Loucy (cell line): Measurements from ENCODE around the gene MBP.
A peak's percentile ranks its signal among the peaks of the same experiment; 100 is the strongest.
"Not testable (repeated sequence)": the region's sequence is repeated elsewhere in the genome, so short reads cannot be mapped to it uniquely, and the experiment has no call there.

Experiments
- H2AFZ ChIP-seq: fragments of 200-600 bp; sonication (generic); 2 replicates; pipeline ENCODE4 v1.6.0; 2016; ENCODE audit warnings: antibody characterized with exemption, mild to moderate bottlenecking, low read length, moderate library complexity
- H3F3A ChIP-seq: fragments of 200-600 bp; 2 replicates; pipeline ENCODE4 v1.6.0; 2016; ENCODE audit warnings: antibody characterized with exemption, low read depth, mild to moderate bottlenecking
- H3K27me3 ChIP-seq: fragments of 200-600 bp; sonication (generic); 2 replicates; pipeline ENCODE4 v1.6.1; 2014; ENCODE audit warnings: low read length, mild to moderate bottlenecking; ENCODE audit not compliant: insufficient read depth, poor library complexity, severe bottlenecking
- H3K36me3 ChIP-seq: fragments of 200-600 bp; sonication (generic); 2 replicates; pipeline ENCODE4 v1.6.1; 2016; ENCODE audit warnings: low read length; ENCODE audit not compliant: insufficient read depth
- H3K4me1 ChIP-seq: fragments of 200-600 bp; sonication (generic); 2 replicates; pipeline ENCODE4 v1.5.1; 2014; ENCODE audit warnings: low read length, mild to moderate bottlenecking; ENCODE audit not compliant: insufficient read depth, poor library complexity, severe bottlenecking
- H3K4me2 ChIP-seq: fragments of 200-600 bp; sonication (generic); 2 replicates; pipeline ENCODE4 v1.6.0; 2014; ENCODE audit warnings: antibody characterized with exemption, low read length, low read depth, mild to moderate bottlenecking; ENCODE audit not compliant: poor library complexity, severe bottlenecking
- H3K4me3 ChIP-seq: fragments of 200-600 bp; sonication (generic); 2 replicates; pipeline ENCODE4 v1.5.1; 2014; ENCODE audit warnings: low read length, mild to moderate bottlenecking, mixed read lengths; ENCODE audit not compliant: poor library complexity, severe bottlenecking
- H3K79me2 ChIP-seq: fragments of 200-600 bp; sonication (generic); 2 replicates; pipeline ENCODE4 v1.6.1; 2014; ENCODE audit warnings: low read length; ENCODE audit not compliant: insufficient read depth
- H3K9ac ChIP-seq: fragments of 200-600 bp; sonication (generic); 2 replicates; pipeline ENCODE4 v1.6.0; 2014; ENCODE audit warnings: mild to moderate bottlenecking, low read depth, low read length, moderate library complexity; ENCODE audit not compliant: poor library complexity, severe bottlenecking
- H3K9me2 ChIP-seq: fragments of 200-600 bp; sonication (generic); replicated peaks from 2 replicates; pipeline ENCODE4 v1.6.1; 2016; ENCODE audit warnings: low read depth, low read length, mixed read lengths
- H3K9me3 ChIP-seq: fragments of 200-600 bp; sonication (generic); 2 replicates; pipeline ENCODE4 v1.6.1; 2014; ENCODE audit warnings: mild to moderate bottlenecking, antibody characterized with exemption, low read length, low read depth; ENCODE audit not compliant: insufficient read depth
- H4K20me1 ChIP-seq: fragments of 200-600 bp; sonication (generic); 2 replicates; pipeline ENCODE4 v1.6.0; 2014; ENCODE audit warnings: antibody characterized with exemption, low read length, mild to moderate bottlenecking; ENCODE audit not compliant: insufficient read depth, poor library complexity, severe bottlenecking
- EZH2phosphoT487 ChIP-seq: fragments of 200-600 bp; IDR thresholded peaks from 2 replicates; pipeline ENCODE4 v1.6.1; 2018; ENCODE audit warnings: antibody characterized with exemption, mild to moderate bottlenecking, moderate library complexity, borderline replicate concordance
- TF ChIP-seq, protein P1 (sequence below): fragments of 200-600 bp; sonication (generic); conservative IDR thresholded peaks from 2 replicates; pipeline ENCODE4 v1.5.1; 2014; ENCODE audit warnings: mild to moderate bottlenecking, antibody characterized with exemption, low read length

MBP gene

DNA sequence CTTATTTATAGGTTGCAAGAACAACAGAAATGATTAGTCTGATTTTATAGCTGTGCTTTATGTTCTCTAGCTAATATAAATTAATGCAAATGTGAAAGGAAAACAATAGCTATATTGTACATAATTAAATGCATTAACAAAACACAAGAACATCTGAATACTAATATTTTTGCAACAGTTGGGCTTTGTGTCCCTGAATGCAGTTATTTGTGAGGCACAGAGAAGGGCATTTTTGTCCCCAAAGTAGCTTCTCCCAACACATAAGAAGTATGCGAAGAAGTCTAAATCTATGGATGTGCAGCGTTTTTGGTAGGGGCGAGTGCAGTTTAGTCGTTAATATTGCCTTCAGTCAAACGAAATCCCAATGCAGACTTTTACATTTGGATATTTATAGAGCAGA, 110.0 kb downstream of the MBP start:
- Histone ChIP-seq H3F3A (no peaks in the 10 kb centered on the region), H3K4me3 (no peak overlapping the region), H3K4me1 (peaks cover 34% of the 10 kb centered on the region), H3K27me3 (no peaks in the 10 kb centered on the region), H3K36me3 (no peaks in the 10 kb centered on the region), H2AFZ (no peak overlapping the region), H3K9ac (no peak overlapping the region), H3K4me2 (no peak overlapping the region), H4K20me1 (no peaks in the 10 kb centered on the region), H3K9me2 (no peaks in the 10 kb centered on the region), H3K79me2 (no peaks in the 10 kb centered on the region), H3K9me3 (no peaks in the 10 kb centered on the region)
- TF ChIP-seq EZH2phosphoT487 = no peak
- TF ChIP-seq, protein P1, sequence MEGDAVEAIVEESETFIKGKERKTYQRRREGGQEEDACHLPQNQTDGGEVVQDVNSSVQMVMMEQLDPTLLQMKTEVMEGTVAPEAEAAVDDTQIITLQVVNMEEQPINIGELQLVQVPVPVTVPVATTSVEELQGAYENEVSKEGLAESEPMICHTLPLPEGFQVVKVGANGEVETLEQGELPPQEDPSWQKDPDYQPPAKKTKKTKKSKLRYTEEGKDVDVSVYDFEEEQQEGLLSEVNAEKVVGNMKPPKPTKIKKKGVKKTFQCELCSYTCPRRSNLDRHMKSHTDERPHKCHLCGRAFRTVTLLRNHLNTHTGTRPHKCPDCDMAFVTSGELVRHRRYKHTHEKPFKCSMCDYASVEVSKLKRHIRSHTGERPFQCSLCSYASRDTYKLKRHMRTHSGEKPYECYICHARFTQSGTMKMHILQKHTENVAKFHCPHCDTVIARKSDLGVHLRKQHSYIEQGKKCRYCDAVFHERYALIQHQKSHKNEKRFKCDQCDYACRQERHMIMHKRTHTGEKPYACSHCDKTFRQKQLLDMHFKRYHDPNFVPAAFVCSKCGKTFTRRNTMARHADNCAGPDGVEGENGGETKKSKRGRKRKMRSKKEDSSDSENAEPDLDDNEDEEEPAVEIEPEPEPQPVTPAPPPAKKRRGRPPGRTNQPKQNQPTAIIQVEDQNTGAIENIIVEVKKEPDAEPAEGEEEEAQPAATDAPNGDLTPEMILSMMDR = no peak

DNA sequence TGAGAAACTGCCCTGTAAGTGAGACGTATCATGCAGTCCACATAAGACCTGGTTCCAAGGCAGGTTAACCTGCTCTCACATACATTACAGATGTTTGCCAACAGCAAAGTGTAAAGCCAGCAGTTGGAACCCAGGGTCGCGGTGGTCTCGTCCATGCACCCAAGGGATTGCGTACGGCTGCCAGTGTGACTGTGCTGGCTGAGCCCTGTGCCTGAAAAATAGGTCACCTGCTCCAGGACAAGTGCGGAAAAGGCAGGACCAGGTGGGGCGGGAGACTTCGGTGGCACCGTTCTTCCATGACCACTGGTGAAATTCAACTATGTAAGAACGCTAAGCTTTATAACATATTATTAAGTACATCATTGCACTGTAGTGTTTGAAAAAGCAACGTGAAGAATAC, 110.5 kb downstream of the MBP start:
- no peaks in the 10 kb centered on the region for H3K9me2 ChIP-seq
- H3K27me3 ChIP-seq = no peaks in the 10 kb centered on the region
- no peaks in the 10 kb centered on the region for H4K20me1 ChIP-seq
- H3K9ac ChIP-seq = no peak overlapping the region
- peaks cover 34% of the 10 kb centered on the region for H3K4me1 ChIP-seq
- no peaks in the 10 kb centered on the region for H3K9me3 ChIP-seq
- H3K36me3 ChIP-seq = no peaks in the 10 kb centered on the region
- TF ChIP-seq EZH2phosphoT487 = no peak
- TF ChIP-seq, protein P1 = no peak
- no peaks in the 10 kb centered on the region for H3K79me2 ChIP-seq
- H3K4me2 ChIP-seq = no peak overlapping the region
- H2AFZ ChIP-seq = no peak overlapping the region
- no peaks in the 10 kb centered on the region for H3F3A ChIP-seq
- H3K4me3 ChIP-seq = no peak overlapping the region

DNA sequence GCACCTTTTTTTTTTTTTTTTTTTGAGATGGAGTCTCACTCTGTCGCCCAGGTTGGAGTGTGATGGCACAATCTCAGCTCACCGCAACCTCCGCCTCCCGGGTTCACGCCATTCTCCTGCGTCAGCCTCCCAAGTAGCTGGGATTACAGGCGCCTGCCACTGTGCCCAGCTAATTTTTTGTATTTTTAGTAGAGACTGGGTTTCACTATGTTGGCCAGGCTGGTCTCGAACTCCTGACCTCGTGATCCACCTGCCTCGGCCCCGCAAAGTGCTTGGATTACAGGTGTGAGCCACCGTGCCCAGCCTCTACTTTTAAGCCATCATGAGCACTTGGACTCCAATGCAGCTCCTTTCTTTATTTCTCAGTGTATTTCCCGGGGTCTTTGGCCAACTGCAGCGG, 111.1 kb downstream of the MBP start:
- H3K9ac ChIP-seq, H3K9me2 ChIP-seq, H3F3A ChIP-seq, H3K4me3 ChIP-seq, H3K9me3 ChIP-seq, H3K36me3 ChIP-seq, H3K27me3 ChIP-seq, H2AFZ ChIP-seq, H3K79me2 ChIP-seq, H4K20me1 ChIP-seq: not testable (repeated sequence)
- Histone ChIP-seq H3K4me2 (peak overlapping the region; percentile 54), H3K4me1 (peaks cover 34% of the 10 kb centered on the region)

DNA sequence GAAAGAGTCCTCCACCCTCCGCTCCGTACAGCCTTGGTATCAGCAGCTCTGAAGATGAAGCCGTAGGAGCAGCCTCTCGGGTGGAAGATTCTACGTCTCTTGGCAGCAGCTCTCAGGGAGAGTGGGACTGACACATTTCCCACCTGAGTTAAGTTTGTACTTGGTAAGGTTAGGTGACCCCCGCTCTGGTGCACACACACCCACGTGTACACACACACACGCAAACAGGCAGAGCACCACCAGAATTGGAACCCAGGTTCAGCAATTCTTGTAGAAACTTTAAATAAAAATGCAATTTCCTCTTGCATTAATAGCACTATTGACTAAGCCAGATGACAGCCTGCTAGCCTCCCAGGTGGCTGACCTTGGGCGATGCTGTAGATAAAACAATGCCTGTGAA, 111.5 kb downstream of the MBP start:
- H3K36me3 ChIP-seq = no peaks in the 10 kb centered on the region
- TF ChIP-seq, protein P1 = no peak
- no peak for TF ChIP-seq EZH2phosphoT487
- peak overlapping the region; percentile 8 for H3K9ac ChIP-seq
- H3K4me2 ChIP-seq = peak overlapping the region; percentile 54
- no peaks in the 10 kb centered on the region for H3K9me2 ChIP-seq
- no peaks in the 10 kb centered on the region for H3K9me3 ChIP-seq
- no peaks in the 10 kb centered on the region for H3K79me2 ChIP-seq
- peaks cover 34% of the 10 kb centered on the region for H3K4me1 ChIP-seq
- peak overlapping the region; percentile 13 for H3K4me3 ChIP-seq
- no peaks in the 10 kb centered on the region for H3F3A ChIP-seq
- H3K27me3 ChIP-seq = no peaks in the 10 kb centered on the region
- H4K20me1 ChIP-seq = no peaks in the 10 kb centered on the region
- H2AFZ ChIP-seq = peak overlapping the region; percentile 18; the same call in 1 of the 2 replicates
